Kidney epithelial cell (primary cell): Measurements from ENCODE around the gene ALDH3B2. TPM values are rescaled to one million over a fixed set of nuclear protein-coding genes. Genes with fewer than 3 reads are reported as not detected.
"Not testable (repeated sequence)": the region's sequence is repeated elsewhere in the genome, so short reads cannot be mapped to it uniquely, and the experiment has no call there.

ENCODE experiments used
- DNase-seq: peaks from one replicate; pipeline ENCODE4 v3.0.0-alpha.2; 2010; ENCODE audit warnings: low read depth
- H3K27me3 ChIP-seq: 2 replicates; pipeline ENCODE4 v1.6.0; 2011; ENCODE audit warnings: low read length; ENCODE audit not compliant: control insufficient read depth, insufficient read depth
- H3K36me3 ChIP-seq: 2 replicates; pipeline ENCODE4 v1.5.1; 2011; ENCODE audit warnings: low read length; ENCODE audit not compliant: control insufficient read depth, insufficient read depth
- H3K4me3 ChIP-seq: 2 replicates; pipeline ENCODE4 v1.5.1; 2011; ENCODE audit warnings: low read depth, mild to moderate bottlenecking, control low read depth, low read length
- total RNA-seq: library from RNA; depleted of rRNA; stranded (reverse); fragments of >200 nt; gene quantifications from 2 replicates; pipeline ENCODE4 v1.2.3, GENCODE V29; 2015
- TF ChIP-seq, protein P1 (sequence below): IDR thresholded peaks from 2 replicates; pipeline ENCODE4 v1.5.1; 2011; ENCODE audit warnings: mild to moderate bottlenecking, moderate library complexity, low read length, control low read depth, inconsistent platforms; ENCODE audit not compliant: insufficient read depth, poor library complexity, severe bottlenecking

The ALDH3B2 gene
- total RNA-seq, 1 donor from 2014 or later = 0.13 TPM

DNA sequence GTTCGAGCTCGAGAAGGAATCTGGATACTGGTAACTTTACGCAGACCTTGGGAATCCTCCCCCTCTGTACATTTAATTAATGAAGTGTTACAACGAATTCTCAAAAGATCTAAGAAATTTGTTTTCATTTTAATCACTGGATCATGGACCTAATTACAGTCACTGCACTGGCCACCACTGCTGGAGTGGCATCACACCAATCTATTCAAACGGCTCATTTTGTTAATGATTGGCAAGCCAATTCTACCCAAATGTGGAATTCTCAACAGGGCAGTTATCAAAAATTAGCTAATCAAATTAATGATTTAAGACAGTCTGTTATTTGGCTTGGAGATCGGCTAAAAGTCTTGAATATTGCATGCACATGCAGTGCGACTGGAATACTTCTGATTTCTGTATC is 30.1 kb upstream of the ALDH3B2 start:
- DNase-seq = no peak
- TF ChIP-seq, protein P1, sequence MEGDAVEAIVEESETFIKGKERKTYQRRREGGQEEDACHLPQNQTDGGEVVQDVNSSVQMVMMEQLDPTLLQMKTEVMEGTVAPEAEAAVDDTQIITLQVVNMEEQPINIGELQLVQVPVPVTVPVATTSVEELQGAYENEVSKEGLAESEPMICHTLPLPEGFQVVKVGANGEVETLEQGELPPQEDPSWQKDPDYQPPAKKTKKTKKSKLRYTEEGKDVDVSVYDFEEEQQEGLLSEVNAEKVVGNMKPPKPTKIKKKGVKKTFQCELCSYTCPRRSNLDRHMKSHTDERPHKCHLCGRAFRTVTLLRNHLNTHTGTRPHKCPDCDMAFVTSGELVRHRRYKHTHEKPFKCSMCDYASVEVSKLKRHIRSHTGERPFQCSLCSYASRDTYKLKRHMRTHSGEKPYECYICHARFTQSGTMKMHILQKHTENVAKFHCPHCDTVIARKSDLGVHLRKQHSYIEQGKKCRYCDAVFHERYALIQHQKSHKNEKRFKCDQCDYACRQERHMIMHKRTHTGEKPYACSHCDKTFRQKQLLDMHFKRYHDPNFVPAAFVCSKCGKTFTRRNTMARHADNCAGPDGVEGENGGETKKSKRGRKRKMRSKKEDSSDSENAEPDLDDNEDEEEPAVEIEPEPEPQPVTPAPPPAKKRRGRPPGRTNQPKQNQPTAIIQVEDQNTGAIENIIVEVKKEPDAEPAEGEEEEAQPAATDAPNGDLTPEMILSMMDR = no peak
- no peaks in the 10 kb centered on the region for H3K36me3 ChIP-seq
- H3K4me3 ChIP-seq = no peak overlapping the region
- H3K27me3 ChIP-seq = no peaks in the 10 kb centered on the region

DNA sequence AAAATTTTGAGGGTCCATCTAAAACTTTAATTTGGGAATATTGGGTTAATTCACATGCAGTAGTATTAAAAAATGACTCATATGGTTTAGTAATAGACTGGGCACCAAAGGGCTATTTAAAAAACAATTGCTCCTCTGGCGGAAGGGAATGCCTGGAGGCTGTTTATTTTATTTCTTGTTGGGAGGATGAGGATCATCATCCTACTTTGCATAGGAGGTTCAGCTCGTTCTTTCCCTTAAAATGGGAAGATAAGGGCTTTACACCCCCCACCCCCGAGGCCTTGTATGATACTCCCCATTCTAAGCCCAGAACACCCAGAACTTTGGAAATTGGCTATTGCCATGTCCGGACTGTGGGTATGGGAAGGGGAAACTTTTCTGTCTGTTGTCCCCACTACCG is 29.3 kb upstream of the ALDH3B2 start:
- not testable (repeated sequence) for H3K27me3 ChIP-seq, H3K4me3 ChIP-seq, H3K36me3 ChIP-seq, DNase-seq

DNA sequence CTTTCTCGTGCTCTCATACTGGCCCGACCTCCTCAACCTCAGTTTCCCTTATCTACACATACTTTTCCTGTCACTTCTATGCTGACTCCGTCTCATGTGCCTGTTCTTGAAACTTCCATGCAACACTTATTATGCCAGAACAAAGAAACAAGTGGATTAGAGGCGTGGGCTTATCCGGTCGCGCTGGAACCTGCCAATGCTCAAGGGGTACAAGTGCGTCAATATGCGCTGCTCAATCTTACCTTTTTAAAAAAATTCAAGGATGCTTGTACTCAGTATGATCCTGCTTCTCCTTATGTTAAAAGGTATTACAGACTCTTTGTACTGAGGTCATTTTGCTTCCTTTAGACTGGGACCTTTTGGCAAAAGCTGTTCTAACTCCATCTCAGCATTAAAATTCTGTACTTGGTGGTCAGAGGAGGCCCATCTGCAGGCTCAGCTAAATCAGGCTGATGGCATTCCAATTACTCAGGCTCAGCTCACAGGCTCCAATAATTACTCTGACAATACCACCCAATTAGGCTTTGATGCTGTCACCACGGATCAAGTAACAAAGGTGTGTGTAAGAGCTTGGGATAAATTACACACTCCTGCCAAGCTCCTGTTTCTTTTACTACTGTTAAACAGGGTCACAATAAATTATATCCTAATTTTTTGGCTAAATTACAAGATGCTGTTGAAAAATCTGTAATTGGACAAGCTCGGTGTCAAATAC is 26.3 kb upstream of the ALDH3B2 start:
- TF ChIP-seq, protein P1 = no peak
- DNase-seq = no peak
- no peaks in the 10 kb centered on the region for H3K36me3 ChIP-seq

DNA sequence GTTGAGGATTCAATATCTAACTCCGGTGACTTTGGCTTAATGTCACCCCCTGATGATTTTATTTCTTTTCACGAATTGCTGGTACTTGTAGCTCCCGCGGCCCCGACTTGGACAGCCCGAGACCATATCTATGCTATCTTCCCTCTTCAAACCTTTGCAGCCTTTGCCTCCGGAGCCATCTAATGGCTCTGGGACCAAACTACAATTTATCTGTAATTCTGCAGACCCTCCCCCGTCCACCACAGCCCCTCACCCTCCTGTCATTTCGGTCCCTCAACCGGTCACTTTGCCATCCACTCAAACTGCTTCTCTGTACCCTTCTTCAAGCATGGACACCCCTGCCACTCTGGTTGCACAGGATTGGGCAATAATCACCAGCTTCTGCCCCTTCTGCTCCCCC is 25.7 kb upstream of the ALDH3B2 start:
- Histone ChIP-seq H3K4me3 (no peak overlapping the region), H3K36me3 (no peaks in the 10 kb centered on the region), H3K27me3 (peaks cover 5% of the 10 kb centered on the region)
- no peak for DNase-seq
- TF ChIP-seq, protein P1 = no peak

More for the DNA sequence above, 26.3 kb upstream of the ALDH3B2 start:
- H3K27me3 ChIP-seq = peaks cover 5% of the 10 kb centered on the region
- H3K4me3 ChIP-seq = no peak overlapping the region

DNA sequence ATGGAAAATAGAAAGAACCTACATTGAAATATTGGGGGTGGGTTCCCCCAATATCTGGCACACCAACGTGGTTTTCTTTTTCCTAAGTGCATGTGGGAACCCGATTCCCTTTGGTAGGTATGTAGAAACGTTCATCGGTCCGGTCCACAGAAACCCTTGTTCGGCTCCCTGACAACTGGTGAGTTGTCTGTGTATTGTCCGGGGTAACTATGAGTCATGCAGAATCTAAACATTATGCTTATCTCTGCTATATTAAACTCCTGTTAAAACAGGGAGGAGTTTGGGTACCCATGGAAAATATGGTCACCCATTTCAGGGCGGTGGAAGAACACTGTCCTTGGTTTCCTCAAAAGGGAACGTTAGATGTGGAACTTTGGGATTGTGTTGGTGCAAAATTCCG is 25.1 kb upstream of the ALDH3B2 start:
- no peaks in the 10 kb centered on the region for H3K36me3 ChIP-seq
- H3K27me3 ChIP-seq = peaks cover 8% of the 10 kb centered on the region
- no peak for DNase-seq
- TF ChIP-seq, protein P1 = no peak
- no peak overlapping the region for H3K4me3 ChIP-seq

DNA sequence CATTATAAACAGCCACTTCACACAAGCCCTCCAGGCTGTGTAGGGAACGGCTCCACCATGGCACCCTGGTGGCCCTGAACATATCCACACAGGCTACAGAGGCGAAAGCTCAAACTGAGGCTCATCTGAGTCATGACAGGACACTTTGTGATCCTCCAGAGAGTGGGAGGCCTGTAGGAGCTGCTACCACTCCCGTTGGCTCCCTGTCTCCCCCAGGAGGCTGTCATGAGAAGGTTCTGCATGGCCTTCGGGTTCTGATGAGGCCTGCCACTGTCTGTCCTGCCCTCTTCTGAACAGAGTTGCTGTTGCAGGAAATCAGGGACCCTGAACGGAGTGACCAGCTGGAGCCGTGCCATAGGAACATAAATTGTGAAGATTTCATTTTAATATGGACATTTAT is 23.8 kb upstream of the ALDH3B2 start:
- Histone ChIP-seq H3K36me3 (no peaks in the 10 kb centered on the region), H3K4me3 (no peak overlapping the region), H3K27me3 (peaks cover 8% of the 10 kb centered on the region)
- TF ChIP-seq, protein P1 = no peak
- no peak for DNase-seq
